HG03135 (cell line): ENCODE data around the gene BIRC7.
"Not testable (repeated sequence)": the region's sequence is repeated elsewhere in the genome, so short reads cannot be mapped to it uniquely, and the experiment has no call there.

Source experiments
- ATAC-seq: cut with Tn5 transposase; IDR thresholded peaks from one replicate; pipeline ENCODE4 v1.9.1; 2021; ENCODE audit warnings: mild to moderate bottlenecking, moderate library complexity; ENCODE audit not compliant: unreplicated experiment

Gene BIRC7

DNA sequence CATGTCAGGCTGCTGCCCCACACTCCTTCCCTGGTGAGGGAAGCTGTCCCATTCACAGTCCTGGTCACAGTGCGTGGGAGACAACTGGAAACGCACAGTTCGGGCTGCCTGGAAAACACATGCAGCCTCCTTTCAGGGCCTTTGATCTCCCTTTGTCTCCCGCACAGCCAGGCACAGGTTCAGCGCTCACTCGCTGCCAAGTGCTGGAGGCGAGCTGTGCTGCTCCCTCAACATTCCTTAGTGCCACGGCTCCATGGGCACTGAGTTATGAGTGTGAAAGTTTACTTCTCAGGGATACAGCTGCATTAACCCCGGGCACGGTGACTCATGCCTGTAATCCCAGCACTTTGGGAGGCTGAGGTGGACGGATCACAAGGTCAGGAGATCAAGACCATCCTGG is 28.8 kb upstream of the BIRC7 start:
- no peak for ATAC-seq

GRCh38 chr20:63208346-63208909 is 27.3 kb upstream of the BIRC7 start:
- ATAC-seq = no peak

GRCh38 chr20:63210011-63210605 is 25.6 kb upstream of the BIRC7 start:
- ATAC-seq = no peak

- ATAC-seq = no peak
Measured at GRCh38 chr20:63212393-63212730, 23.3 kb upstream of the BIRC7 start.

DNA sequence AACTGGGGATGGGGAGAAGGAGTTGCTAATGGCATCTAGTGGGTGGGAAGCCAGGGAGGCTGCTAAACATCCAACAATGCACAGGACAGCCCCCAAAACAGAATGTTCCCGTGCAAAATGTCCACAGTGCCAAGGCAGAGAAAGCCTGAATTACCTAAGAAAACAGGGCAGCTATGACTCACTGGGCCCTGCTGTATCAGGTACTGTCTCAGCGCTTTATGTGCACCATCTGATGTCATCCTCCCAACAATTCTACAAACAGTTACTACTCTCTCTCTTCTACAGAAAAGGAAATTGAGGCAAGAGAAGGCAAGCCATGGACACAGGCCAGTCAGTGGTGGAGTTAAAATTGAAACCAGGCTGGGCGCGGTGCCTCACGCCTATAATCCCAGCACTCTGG is 22.9 kb upstream of the BIRC7 start:
- ATAC-seq = no peak

DNA sequence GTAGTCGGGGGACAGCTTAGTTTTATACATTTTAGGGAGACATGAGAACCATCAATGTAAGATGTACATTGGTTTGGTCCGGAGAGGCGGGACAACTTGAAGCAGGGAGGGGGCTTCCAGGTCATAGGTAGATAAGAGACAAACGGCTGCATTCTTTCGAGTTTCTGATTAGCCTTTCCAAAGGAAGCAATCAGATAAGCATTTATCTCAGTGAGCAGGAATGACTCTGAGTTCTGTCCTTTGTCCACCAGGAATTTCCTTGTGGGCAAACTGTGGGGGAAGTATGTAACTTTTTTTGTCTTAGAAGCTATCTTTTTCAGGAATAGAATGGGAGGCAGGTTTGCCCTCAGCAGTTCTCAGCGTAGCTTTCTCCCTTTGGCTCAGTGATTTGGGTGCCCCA is 21.2 kb upstream of the BIRC7 start:
- ATAC-seq = no peak

GRCh38 chr20:63215101-63216040 is 20.3 kb upstream of the BIRC7 start:
- ATAC-seq = peak; percentile 21

DNA sequence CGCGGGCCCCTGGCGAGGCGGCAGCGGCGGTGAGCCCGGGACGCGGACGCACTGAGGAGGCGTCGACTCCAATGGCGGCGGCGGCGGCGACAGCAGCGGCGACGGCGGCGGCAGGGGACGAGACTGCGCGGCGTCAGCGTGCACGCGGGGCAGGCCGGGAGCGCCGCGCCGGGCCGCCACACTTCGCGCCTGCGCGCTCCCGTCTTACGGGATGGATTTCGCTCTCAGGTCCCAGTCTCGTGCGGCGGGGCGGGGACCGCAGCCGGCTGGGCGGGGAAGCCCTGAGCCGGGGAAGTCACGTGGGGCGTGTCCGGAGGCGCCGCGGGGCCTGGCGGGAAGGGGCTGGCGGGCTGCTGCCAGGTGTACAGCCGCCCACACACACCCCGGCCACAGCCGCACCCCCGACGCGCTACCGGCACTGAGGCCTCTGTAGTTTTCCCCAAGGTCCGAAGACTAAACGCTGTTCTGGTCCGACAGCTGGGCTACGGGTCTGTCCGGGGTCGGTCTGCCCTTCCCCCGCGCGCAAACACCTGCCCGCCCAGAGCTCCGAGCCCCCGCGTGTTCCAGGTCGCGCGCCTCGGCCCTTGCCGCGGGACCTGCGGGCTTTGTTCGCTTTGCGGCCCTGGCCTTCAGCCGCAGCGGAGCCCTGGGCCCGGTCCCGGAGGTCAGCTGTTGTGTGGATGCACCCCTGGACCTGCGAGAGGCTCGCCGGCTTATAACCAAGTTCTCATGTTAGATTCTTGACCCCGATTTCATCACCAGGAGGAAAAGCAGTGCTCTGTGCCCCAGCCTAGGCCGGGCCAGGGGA is 19.5 kb upstream of the BIRC7 start, which contains the start of gene YTHDF1:
TSS of gene YTHDF1 (minus strand) at position 91 of the 808 bp plus-strand sequence. CDS start 239 bp downstream, outside the sequence.
- ATAC-seq = peak; percentile 85

DNA sequence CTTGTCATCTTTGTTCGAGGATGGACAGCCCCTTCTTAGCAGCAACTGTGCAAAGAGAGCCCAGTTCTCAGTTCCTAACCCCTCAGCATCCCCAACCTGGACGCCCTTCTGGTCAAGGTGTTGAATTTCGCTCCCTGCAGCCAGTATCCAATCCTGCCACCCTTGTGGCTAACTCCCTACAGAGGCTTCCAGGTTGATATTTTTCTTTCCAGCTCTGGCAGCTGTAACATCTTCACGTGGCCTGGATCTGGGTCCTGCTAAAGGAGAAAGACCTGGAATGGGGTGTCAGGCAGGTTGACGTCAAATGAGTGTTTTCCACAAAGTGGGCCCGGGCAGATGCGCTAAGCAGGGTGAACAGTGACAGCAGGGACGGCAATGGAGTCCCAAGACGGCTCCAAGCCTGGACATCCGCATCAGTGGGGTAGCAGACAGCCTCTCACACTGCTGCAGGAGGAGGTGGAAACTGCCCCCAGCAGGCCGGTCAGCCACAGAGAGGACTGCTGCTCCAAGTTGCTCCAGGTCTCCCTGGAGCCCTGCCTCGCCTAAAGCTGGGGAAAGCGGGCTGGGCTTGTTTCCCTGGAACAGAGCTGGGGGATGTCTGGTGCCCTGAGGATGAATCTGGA is 18.7 kb upstream of the BIRC7 start:
- no peak for ATAC-seq

GRCh38 chr20:63217706-63218105 is 18.0 kb upstream of the BIRC7 start:
- ATAC-seq = no peak

GRCh38 chr20:63218701-63219446 is 16.8 kb upstream of the BIRC7 start:
- ATAC-seq = no peak

DNA sequence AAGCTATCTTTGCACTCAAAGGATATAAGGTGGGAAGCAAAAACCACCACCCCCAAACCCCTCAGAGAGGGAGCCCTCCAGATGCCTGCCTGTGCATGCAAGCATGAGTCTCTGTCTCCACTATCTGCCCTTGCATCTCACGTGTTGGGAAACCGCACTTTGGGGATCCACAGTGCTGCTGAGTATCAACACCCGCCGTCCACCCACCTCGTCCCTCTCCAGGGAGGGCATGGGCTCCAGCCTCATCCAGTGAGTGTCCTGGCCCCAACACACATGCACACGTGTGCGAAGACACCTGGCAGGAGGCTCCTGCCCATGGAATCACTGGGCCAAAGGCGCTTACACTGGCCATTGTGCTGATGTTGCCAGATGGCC is 16.3 kb upstream of the BIRC7 start:
- no peak for ATAC-seq

GRCh38 chr20:63219866-63220521 is 15.7 kb upstream of the BIRC7 start:
- ATAC-seq = no peak

- no peak for ATAC-seq
Measured at GRCh38 chr20:63220696-63221399, 14.9 kb upstream of the BIRC7 start.

GRCh38 chr20:63221400-63222053 is 14.2 kb upstream of the BIRC7 start:
- not testable (repeated sequence) for ATAC-seq

DNA sequence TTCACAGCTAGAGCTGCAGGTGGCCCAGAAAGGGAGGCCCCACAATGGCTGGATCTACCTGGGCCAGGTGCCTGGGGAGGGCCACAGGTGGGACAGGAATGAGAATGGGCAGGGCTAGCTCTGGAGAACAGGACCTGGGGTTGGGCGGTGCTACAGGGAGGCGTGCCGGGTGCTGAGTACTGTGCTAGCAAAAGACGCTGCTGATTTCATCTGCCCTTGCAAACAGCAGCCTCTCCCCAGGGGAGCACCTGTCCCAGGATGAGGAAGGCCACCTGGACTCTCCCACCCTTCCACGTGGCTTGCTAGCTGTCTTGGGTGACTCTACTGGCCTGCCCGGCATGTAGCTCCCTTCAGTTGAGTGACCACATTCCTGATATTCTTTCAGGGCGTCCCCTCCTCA is 13.2 kb upstream of the BIRC7 start:
- no peak for ATAC-seq

- ATAC-seq = no peak
Measured at GRCh38 chr20:63223121-63223825, 12.4 kb upstream of the BIRC7 start.

DNA sequence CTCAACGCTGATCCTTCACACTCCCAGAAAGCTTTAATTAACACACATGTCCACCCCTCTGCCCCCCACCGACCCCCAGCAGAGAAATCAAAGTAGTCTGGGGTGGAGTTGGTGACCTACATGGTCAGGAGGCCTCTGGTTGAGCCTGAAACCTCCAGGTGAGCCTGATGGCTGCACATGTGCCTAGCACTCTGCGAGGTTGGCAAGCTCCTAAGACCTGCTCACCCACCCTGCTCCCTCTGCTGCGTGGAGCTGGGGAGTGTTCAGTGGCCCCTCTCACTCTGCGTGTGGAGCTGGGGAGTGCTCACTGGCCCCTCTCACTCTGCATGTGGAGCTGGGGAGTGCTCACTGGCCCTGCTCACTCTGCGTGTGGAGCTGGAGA is 11.9 kb upstream of the BIRC7 start:
- ATAC-seq = no peak
